K562 (cell line): ENCODE data around the gene PGPEP1. TPM values are rescaled to one million over a fixed set of nuclear protein-coding genes. Genes with fewer than 3 reads are reported as not detected.

ENCODE experiments used
- BHLHE40 ChIP-seq: IDR thresholded peaks from 2 replicates; pipeline ENCODE4 v1.6.1; 2011; ENCODE audit warnings: low read length, improper control_type of control experiment
- BRF1 ChIP-seq: IDR thresholded peaks from 3 replicates; pipeline ENCODE4 v1.6.1; 2011; ENCODE audit warnings: borderline replicate concordance, mild to moderate bottlenecking; ENCODE audit not compliant: insufficient read length; ENCODE audit errors: extremely low read depth
- ETS1 ChIP-seq: conservative IDR thresholded peaks from 2 replicates; pipeline ENCODE4 v1.6.1; 2011; ENCODE audit warnings: low read depth, mild to moderate bottlenecking, low read length; ENCODE audit not compliant: control insufficient read depth
- HOMEZ ChIP-seq: fragments of 250-450 bp; sonication (Bioruptor Pico); IDR thresholded peaks from 2 replicates; pipeline ENCODE4 v1.4.0; 2020; ENCODE audit warnings: mild to moderate bottlenecking, moderate library complexity
- RNF2 ChIP-seq: sonication (generic); IDR thresholded peaks from 2 replicates; pipeline ENCODE4 v1.6.1; 2016
- SOX6 ChIP-seq: fragments of 450-650 bp; IDR thresholded peaks from 2 replicates; pipeline ENCODE4 v1.6.1; 2014; ENCODE audit warnings: mild to moderate bottlenecking
- SRF ChIP-seq, 2 experiments: fragments of 250-450, 450-650 bp in 1 of 2; sonication (Bioruptor Pico) in 1 of 2; sonication (generic) in 1 of 2; formaldehyde crosslinking; IDR thresholded peaks; 2 replicates each; pipeline versions ENCODE4 v1.5.0 to v1.5.1; 2020 to 2022; ENCODE audit warnings: mild to moderate bottlenecking in 1 of 2, missing genetic modification reagents in 1 of 2
- ZNF324 ChIP-seq: fragments of 250-450 bp; sonication (Bioruptor Pico); IDR thresholded peaks from 2 replicates; pipeline ENCODE4 v1.4.0; 2020; ENCODE audit warnings: mild to moderate bottlenecking
- ZNF668 ChIP-seq: fragments of 250-450 bp; sonication (Bioruptor Pico); IDR thresholded peaks from 2 replicates; pipeline ENCODE4 v1.8.0; 2022; ENCODE audit warnings: mild to moderate bottlenecking, inconsistent platforms
- polyA plus RNA-seq, 8 experiments: library from polyadenylated mRNA; depleted of rRNA in 4 of 8; stranded (reverse) in 5 of 8; unstranded in 3 of 8; fragments of >200 nt; fragmentation: Nextera tagmentation in 2 of 8; fragmentation: Illumina TruSeq in 1 of 8; extraction: Ambion mirVana in 2 of 8; extraction: Trizol in 1 of 8; gene quantifications; 2 replicates each; pipeline versions ENCODE4 v1.2.1 to v1.2.3, GENCODE V29; 2011 to 2014; ENCODE audit warnings: inconsistent platforms in 1 of 8, missing spikeins in 1 of 8
- total RNA-seq, 7 experiments: library from RNA; depleted of rRNA in 6 of 7; stranded (reverse); fragments of >200 nt in 6 of 7; fragmentation: Illumina TruSeq in 2 of 7; extraction: Trizol in 2 of 7; gene quantifications; 2 replicates each; pipeline versions ENCODE4 v1.2.1 to v1.2.3, GENCODE V29; 2011 to 2021; ENCODE audit warnings: low replicate concordance in 1 of 7
- TF ChIP-seq, protein P1 (sequence below): fragments of 450-650 bp; formaldehyde crosslinking; IDR thresholded peaks from 2 replicates; pipeline ENCODE4 v1.4.0; 2020; ENCODE audit warnings: mild to moderate bottlenecking, moderate library complexity
- TF ChIP-seq, protein P2 (sequence below), 2 experiments: fragments of 450-650 bp in 1 of 2; sonication (generic) in 1 of 2; formaldehyde crosslinking in 1 of 2; IDR thresholded peaks in 1 of 2; conservative IDR thresholded peaks in 1 of 2; 2 replicates each; pipeline versions ENCODE4 v1.6.1 to v1.8.1; 2016 to 2023; ENCODE audit warnings: mild to moderate bottlenecking in 2 of 2, moderate library complexity in 2 of 2, inconsistent platforms in 1 of 2, missing genetic modification reagents in 1 of 2
- TF ChIP-seq, protein P3 (sequence below), 2 experiments: fragments of 450-650 bp; formaldehyde crosslinking in 1 of 2; IDR thresholded peaks; 2 replicates each; pipeline versions ENCODE4 v1.4.0 to v1.6.1; 2014 to 2020; ENCODE audit warnings: mild to moderate bottlenecking in 2 of 2, borderline replicate concordance in 1 of 2, low read depth in 1 of 2

Gene PGPEP1
- total and polyA plus RNA-seq, 9 of the 15 experiments (the other 6 are each of a cell fraction or from before 2014, with no cell fraction given), result 10.0 to 69.6 (median 33.5) TPM

GRCh38 chr19:18364826-18365528 is 24.6 kb downstream of the PGPEP1 start (continued):
- TF ChIP-seq, protein P1, sequence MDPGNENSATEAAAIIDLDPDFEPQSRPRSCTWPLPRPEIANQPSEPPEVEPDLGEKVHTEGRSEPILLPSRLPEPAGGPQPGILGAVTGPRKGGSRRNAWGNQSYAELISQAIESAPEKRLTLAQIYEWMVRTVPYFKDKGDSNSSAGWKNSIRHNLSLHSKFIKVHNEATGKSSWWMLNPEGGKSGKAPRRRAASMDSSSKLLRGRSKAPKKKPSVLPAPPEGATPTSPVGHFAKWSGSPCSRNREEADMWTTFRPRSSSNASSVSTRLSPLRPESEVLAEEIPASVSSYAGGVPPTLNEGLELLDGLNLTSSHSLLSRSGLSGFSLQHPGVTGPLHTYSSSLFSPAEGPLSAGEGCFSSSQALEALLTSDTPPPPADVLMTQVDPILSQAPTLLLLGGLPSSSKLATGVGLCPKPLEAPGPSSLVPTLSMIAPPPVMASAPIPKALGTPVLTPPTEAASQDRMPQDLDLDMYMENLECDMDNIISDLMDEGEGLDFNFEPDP (CRISPR knock-in tag), result no peak
- TF ChIP-seq, protein P2, sequence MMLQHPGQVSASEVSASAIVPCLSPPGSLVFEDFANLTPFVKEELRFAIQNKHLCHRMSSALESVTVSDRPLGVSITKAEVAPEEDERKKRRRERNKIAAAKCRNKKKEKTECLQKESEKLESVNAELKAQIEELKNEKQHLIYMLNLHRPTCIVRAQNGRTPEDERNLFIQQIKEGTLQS (IDR thresholded peaks at IDR 0.05), result peak; percentile 99
- TF ChIP-seq, protein P2 (CRISPR knock-in tag; conservative IDR thresholded peaks at IDR 0.05), result peak; percentile 68; the same call in 1 of the 2 replicates
- TF ChIP-seq ZNF668 (CRISPR knock-in tag) (peak; percentile 76), BRF1 (no peak), HOMEZ (no peak), RNF2 (peak; percentile 98), SRF (CRISPR knock-in tag; IDR thresholded peaks at IDR 0.05) (no peak; a peak in 1 of 4 replicates), BHLHE40 (peak; percentile 90), ZNF324 (no peak), ETS1 (no peak), SOX6 (peak; percentile 62; the same call in 1 of the 2 replicates)
- TF ChIP-seq, protein P3, sequence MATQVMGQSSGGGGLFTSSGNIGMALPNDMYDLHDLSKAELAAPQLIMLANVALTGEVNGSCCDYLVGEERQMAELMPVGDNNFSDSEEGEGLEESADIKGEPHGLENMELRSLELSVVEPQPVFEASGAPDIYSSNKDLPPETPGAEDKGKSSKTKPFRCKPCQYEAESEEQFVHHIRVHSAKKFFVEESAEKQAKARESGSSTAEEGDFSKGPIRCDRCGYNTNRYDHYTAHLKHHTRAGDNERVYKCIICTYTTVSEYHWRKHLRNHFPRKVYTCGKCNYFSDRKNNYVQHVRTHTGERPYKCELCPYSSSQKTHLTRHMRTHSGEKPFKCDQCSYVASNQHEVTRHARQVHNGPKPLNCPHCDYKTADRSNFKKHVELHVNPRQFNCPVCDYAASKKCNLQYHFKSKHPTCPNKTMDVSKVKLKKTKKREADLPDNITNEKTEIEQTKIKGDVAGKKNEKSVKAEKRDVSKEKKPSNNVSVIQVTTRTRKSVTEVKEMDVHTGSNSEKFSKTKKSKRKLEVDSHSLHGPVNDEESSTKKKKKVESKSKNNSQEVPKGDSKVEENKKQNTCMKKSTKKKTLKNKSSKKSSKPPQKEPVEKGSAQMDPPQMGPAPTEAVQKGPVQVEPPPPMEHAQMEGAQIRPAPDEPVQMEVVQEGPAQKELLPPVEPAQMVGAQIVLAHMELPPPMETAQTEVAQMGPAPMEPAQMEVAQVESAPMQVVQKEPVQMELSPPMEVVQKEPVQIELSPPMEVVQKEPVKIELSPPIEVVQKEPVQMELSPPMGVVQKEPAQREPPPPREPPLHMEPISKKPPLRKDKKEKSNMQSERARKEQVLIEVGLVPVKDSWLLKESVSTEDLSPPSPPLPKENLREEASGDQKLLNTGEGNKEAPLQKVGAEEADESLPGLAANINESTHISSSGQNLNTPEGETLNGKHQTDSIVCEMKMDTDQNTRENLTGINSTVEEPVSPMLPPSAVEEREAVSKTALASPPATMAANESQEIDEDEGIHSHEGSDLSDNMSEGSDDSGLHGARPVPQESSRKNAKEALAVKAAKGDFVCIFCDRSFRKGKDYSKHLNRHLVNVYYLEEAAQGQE (IDR thresholded peaks at IDR 0.05; ENCODE audit: borderline replicate concordance), result no peak; the same call in 1 of the 2 replicates
- TF ChIP-seq, protein P3 (CRISPR knock-in tag; IDR thresholded peaks at IDR 0.05; ENCODE audit: low read depth), result no peak
